Measurements from ENCODE around the gene SLC6A13. TPM values are rescaled to one million over a fixed set of nuclear protein-coding genes. Genes with fewer than 3 reads are reported as not detected.

SLC6A13 gene
- total RNA-seq, 2 experiments from 2014 or later: 0.09 TPM; not detected in 1

DNA sequence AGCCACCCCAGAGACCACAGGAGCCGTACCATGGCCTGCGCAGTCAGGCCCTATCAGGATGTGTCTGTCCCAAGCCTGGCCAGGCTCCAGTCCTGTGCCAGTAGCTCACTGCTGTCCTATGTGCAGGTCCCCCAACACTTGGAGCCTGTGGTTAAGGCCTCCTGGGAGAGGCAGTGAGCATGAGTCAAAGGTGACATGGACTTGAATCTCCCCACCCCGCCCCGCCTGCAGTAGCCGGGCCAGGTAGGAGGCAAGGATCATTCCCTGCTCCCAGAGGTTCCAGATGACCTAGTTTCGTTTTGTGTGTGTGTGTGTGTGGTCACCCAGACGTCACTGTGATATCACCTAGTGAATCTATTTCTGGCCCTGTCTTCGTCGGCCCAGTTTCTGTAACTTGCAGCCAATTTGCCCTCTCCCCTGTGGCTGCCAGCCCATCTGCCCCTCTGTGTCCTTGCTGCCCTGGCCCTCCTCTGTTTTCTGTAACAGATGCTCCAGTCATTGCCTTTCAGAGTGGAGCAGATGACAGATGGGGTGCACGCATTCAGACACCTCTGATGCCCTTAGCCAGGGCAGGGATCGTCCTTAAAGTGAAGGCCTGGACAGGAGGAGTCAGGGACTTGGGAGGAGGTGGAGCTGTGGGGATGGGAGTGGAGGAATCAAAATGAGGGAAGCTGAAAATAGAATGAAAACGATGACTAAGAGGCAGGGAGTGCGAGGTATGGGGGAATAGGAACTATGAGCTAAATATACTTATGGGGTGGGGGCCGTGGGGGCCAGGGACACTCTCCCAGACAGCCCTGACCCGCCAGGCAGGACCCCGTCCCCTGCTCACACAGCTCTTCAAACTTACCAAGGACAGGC lies 86.1 kb downstream of the SLC6A13 start:
- DNase-seq (ENCODE audit: low spot score): no peak
- Histone ChIP-seq H4K20me1 (ENCODE audit: insufficient read depth, low read length) (no peaks in the 10 kb centered on the region), H3K9me3 (ENCODE audit: low read length) (no peaks in the 10 kb centered on the region), H3K27ac (ENCODE audit: low read depth, low read length, poor library complexity, severe bottlenecking) (no peak overlapping the region), H3K9me2 (ENCODE audit: insufficient read depth, low read length) (no peaks in the 10 kb centered on the region), H3K4me3 (ENCODE audit: low read depth, low read length, poor library complexity, severe bottlenecking) (no peak overlapping the region), H3K36me3 (ENCODE audit: insufficient read depth, low read length) (no peaks in the 10 kb centered on the region), H3K79me2 (ENCODE audit: insufficient read depth, low read depth, low read length) (no peaks in the 10 kb centered on the region), H3K4me1 (ENCODE audit: insufficient read depth, low read length, poor library complexity, severe bottlenecking) (no peaks in the 10 kb centered on the region), H3K4me2 (ENCODE audit: low read length) (no peak overlapping the region), H2AFZ (ENCODE audit: low read length) (no peak overlapping the region)
- intact Hi-C loops (cut with micrococcal nuclease; ENCODE audit: unreplicated experiment): no loop called here
- ChIA-PET CTCF (ENCODE audit: unreplicated experiment) (no interaction called here), POLR2A (no interaction called here)
- TF ChIP-seq, protein P1, sequence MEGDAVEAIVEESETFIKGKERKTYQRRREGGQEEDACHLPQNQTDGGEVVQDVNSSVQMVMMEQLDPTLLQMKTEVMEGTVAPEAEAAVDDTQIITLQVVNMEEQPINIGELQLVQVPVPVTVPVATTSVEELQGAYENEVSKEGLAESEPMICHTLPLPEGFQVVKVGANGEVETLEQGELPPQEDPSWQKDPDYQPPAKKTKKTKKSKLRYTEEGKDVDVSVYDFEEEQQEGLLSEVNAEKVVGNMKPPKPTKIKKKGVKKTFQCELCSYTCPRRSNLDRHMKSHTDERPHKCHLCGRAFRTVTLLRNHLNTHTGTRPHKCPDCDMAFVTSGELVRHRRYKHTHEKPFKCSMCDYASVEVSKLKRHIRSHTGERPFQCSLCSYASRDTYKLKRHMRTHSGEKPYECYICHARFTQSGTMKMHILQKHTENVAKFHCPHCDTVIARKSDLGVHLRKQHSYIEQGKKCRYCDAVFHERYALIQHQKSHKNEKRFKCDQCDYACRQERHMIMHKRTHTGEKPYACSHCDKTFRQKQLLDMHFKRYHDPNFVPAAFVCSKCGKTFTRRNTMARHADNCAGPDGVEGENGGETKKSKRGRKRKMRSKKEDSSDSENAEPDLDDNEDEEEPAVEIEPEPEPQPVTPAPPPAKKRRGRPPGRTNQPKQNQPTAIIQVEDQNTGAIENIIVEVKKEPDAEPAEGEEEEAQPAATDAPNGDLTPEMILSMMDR (conservative IDR thresholded peaks at IDR 0.05; ENCODE audit: low read length): no peak
- no peak for TF ChIP-seq EZH2phosphoT487 (IDR thresholded peaks at IDR 0.05; ENCODE audit: borderline replicate concordance, low read depth, low read length)
- no TSS peak for BruUV-seq (replicated peaks)

- intact Hi-C loops (cut with micrococcal nuclease; ENCODE audit: unreplicated experiment): no loop called here
- H2AFZ ChIP-seq (ENCODE audit: low read length): no peak overlapping the region
- no peaks in the 10 kb centered on the region for H3K4me1 ChIP-seq (ENCODE audit: insufficient read depth, low read length, poor library complexity, severe bottlenecking)
- no peaks in the 10 kb centered on the region for H3K9me3 ChIP-seq (ENCODE audit: low read length)
- H3K9me2 ChIP-seq (ENCODE audit: insufficient read depth, low read length): no peaks in the 10 kb centered on the region
- no peaks in the 10 kb centered on the region for H3K79me2 ChIP-seq (ENCODE audit: insufficient read depth, low read depth, low read length)
- H3K27ac ChIP-seq (ENCODE audit: low read depth, low read length, poor library complexity, severe bottlenecking): no peak overlapping the region
- no TSS peak for BruUV-seq (replicated peaks)
- H3K4me2 ChIP-seq (ENCODE audit: low read length): no peak overlapping the region
- TF ChIP-seq, protein P1 (conservative IDR thresholded peaks at IDR 0.05; ENCODE audit: low read length): no peak
- TF ChIP-seq EZH2phosphoT487 (IDR thresholded peaks at IDR 0.05; ENCODE audit: borderline replicate concordance, low read depth, low read length): no peak
- ChIA-PET CTCF (ENCODE audit: unreplicated experiment) (no interaction called here), POLR2A (no interaction called here)
- H3K4me3 ChIP-seq (ENCODE audit: low read depth, low read length, poor library complexity, severe bottlenecking): no peak overlapping the region
- H3K36me3 ChIP-seq (ENCODE audit: insufficient read depth, low read length): no peaks in the 10 kb centered on the region
- H4K20me1 ChIP-seq (ENCODE audit: insufficient read depth, low read length): no peaks in the 10 kb centered on the region
- DNase-seq (ENCODE audit: low spot score): no peak
These were observed 86.9 kb downstream of the SLC6A13 start for GRCh38 chr12:175759-176158.

- intact Hi-C loops (cut with micrococcal nuclease; ENCODE audit: unreplicated experiment): no loop called here
- ChIA-PET CTCF (ENCODE audit: unreplicated experiment) (no interaction called here), POLR2A (no interaction called here)
- Histone ChIP-seq H3K4me2 (ENCODE audit: low read length) (no peak overlapping the region), H3K9me2 (ENCODE audit: insufficient read depth, low read length) (no peaks in the 10 kb centered on the region), H3K27ac (ENCODE audit: low read depth, low read length, poor library complexity, severe bottlenecking) (no peak overlapping the region), H4K20me1 (ENCODE audit: insufficient read depth, low read length) (no peaks in the 10 kb centered on the region), H3K9me3 (ENCODE audit: low read length) (no peaks in the 10 kb centered on the region), H3K4me1 (ENCODE audit: insufficient read depth, low read length, poor library complexity, severe bottlenecking) (no peaks in the 10 kb centered on the region), H2AFZ (ENCODE audit: low read length) (no peak overlapping the region), H3K79me2 (ENCODE audit: insufficient read depth, low read depth, low read length) (no peaks in the 10 kb centered on the region), H3K36me3 (ENCODE audit: insufficient read depth, low read length) (no peaks in the 10 kb centered on the region), H3K4me3 (ENCODE audit: low read depth, low read length, poor library complexity, severe bottlenecking) (no peak overlapping the region)
- DNase-seq (ENCODE audit: low spot score): no peak
- no peak for TF ChIP-seq EZH2phosphoT487 (IDR thresholded peaks at IDR 0.05; ENCODE audit: borderline replicate concordance, low read depth, low read length)
- TF ChIP-seq, protein P1 (conservative IDR thresholded peaks at IDR 0.05; ENCODE audit: low read length): no peak
- no TSS peak for BruUV-seq (replicated peaks)
These were observed 87.4 kb downstream of the SLC6A13 start for GRCh38 chr12:175250-175649.

Data from OCI-LY7 (cell line).